Caco-2 (cell line): Measurements from ENCODE around the gene QSER1. TPM values are rescaled to one million over a fixed set of nuclear protein-coding genes. Genes with fewer than 3 reads are reported as not detected.

Experiments used
- BruUV-seq: library from RNA; stranded (reverse); fragments of 400-500 nt; replicated peaks from 2 replicates; lab custom pipeline; 2021; lab: Mats Ljungman, UMichigan
- CTCF ChIA-PET: fragments of 300-600 bp; sonication (Branson Sonifier 250); formaldehyde crosslinking; loops from one replicate; lab custom pipeline; 2022; ENCODE audit warnings: antibody characterized with exemption; lab: Charles Lee
- POLR2A ChIA-PET: fragments of 300-600 bp; sonication (Branson Sonifier 250); formaldehyde crosslinking; loops from one replicate; lab custom pipeline; 2022; ENCODE audit warnings: antibody characterized with exemption; lab: Charles Lee
- DNase-seq, 2 experiments: peaks; one replicate each; pipeline versions ENCODE4 v3.0.0 to v3.0.0-alpha.2; 2020 to 2022
- H3K27me3 ChIP-seq: replicated peaks from 2 replicates; pipeline ENCODE4 v1.6.0; 2011; ENCODE audit warnings: low read length; ENCODE audit not compliant: control insufficient read depth, insufficient read depth
- H3K36me3 ChIP-seq: 2 replicates; pipeline ENCODE4 v1.5.1; 2011; ENCODE audit warnings: low read length; ENCODE audit not compliant: control insufficient read depth, insufficient read depth
- H3K4me1 ChIP-seq: fragments of 250-450 bp; sonication (Bioruptor Pico); 2 replicates; pipeline ENCODE4 v1.5.1; 2020; ENCODE audit warnings: mild to moderate bottlenecking
- H3K4me3 ChIP-seq: 2 replicates; pipeline ENCODE4 v1.5.1; 2011; ENCODE audit warnings: low read depth, mild to moderate bottlenecking, control low read depth, low read length
- H3K9me3 ChIP-seq: fragments of 250-450 bp; sonication (Bioruptor Pico); 2 replicates; pipeline ENCODE4 v1.5.1; 2020; ENCODE audit warnings: mild to moderate bottlenecking, moderate library complexity
- H3K27ac Mint-ChIP-seq: one replicate; pipeline ENCODE4 v1.8.0; 2022; ENCODE audit warnings: mixed read lengths; ENCODE audit not compliant: unreplicated experiment
- H3K27me3 Mint-ChIP-seq: one replicate; pipeline ENCODE4 v1.8.0; 2022; ENCODE audit warnings: mixed read lengths; ENCODE audit not compliant: insufficient read depth, unreplicated experiment
- H3K36me3 Mint-ChIP-seq: one replicate; pipeline ENCODE4 v1.8.0; 2022; ENCODE audit warnings: mild to moderate bottlenecking, mixed read lengths; ENCODE audit not compliant: insufficient read depth, unreplicated experiment
- H3K4me1 Mint-ChIP-seq: one replicate; pipeline ENCODE4 v1.8.0; 2022; ENCODE audit warnings: low read depth, mixed read lengths; ENCODE audit not compliant: unreplicated experiment
- H3K4me3 Mint-ChIP-seq: one replicate; pipeline ENCODE4 v1.8.0; 2022; ENCODE audit warnings: mild to moderate bottlenecking, moderate library complexity, mixed read lengths; ENCODE audit not compliant: unreplicated experiment
- H3K9me3 Mint-ChIP-seq: one replicate; pipeline ENCODE4 v1.8.0; 2022; ENCODE audit warnings: mixed read lengths; ENCODE audit not compliant: unreplicated experiment
- intact Hi-C: fragments of 100-400 bp; cut with micrococcal nuclease; formaldehyde crosslinking; loops from one replicate; pipeline ENCODE4 v1.10.0; 2022; ENCODE audit not compliant: unreplicated experiment
- total RNA-seq: library from RNA; stranded (reverse); gene quantifications from 2 replicates; pipeline ENCODE4 v1.2.3, GENCODE V29; 2022
- TF ChIP-seq, protein P1 (sequence below), 2 experiments: fragments of 200-600 bp in 1 of 2; IDR thresholded peaks; 1 replicate in 1 of 2; 2 replicates in 1 of 2; pipeline versions ENCODE4 v1.5.1 to v1.8.0; 2011 to 2022; ENCODE audit warnings: antibody characterized with exemption in 1 of 2, control low read depth in 1 of 2, inconsistent platforms in 1 of 2, low read depth in 1 of 2, low read length in 1 of 2, mild to moderate bottlenecking in 1 of 2, moderate library complexity in 1 of 2; ENCODE audit not compliant: insufficient read depth in 1 of 2, severe bottlenecking in 1 of 2, unreplicated experiment in 1 of 2

Gene QSER1
- total RNA-seq, 1 experiment from 2014 or later = 45.0 TPM

DNA sequence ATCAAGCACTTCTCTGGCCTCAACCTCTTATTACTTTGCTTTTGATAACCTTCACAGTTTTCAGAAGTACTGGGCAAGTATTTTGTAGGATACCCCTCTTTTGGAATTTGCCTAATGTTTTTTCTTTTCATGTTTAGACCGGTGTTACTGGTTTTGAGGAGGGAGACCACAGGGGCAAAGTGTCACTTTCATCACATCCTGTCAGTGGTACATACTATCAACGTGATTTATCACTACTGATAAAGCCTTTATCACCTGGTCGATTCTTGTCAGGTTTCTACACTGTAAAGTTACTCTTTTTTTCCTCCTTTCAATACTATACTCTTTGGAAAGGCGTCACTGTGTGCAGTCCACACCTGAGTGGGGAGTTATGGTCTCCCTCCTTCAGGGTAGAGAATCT lies 26.7 kb downstream of the QSER1 start:
- Histone ChIP-seq H3K9me3 (no peaks in the 10 kb centered on the region), H3K36me3 (no peaks in the 10 kb centered on the region), H3K4me3 (no peak overlapping the region), H3K27me3 (no peaks in the 10 kb centered on the region), H3K4me1 (peaks cover 30% of the 10 kb centered on the region)
- POLR2A ChIA-PET = interaction anchor here (1.5 kb wide), 1 partner anchor 26 kb away, joined by 6 read pairs; the partner anchor contains the start of gene QSER1
- intact Hi-C loops = loop anchor here (1.0 to 2.0 kb wide), 2 partner anchors 17 to 25 kb away; no protein-coding TSS in a partner anchor
- Mint-ChIP-seq H3K27ac (peak overlapping the region; percentile 78), H3K4me1 (peaks cover 29% of the 10 kb centered on the region), H3K9me3 (no peaks in the 10 kb centered on the region), H3K4me3 (peak overlapping the region; percentile 38), H3K27me3 (no peaks in the 10 kb centered on the region), H3K36me3 (peaks cover 19% of the 10 kb centered on the region)
- CTCF ChIA-PET = no interaction called here
- peak; percentile 76 to 78 for DNase-seq
- TF ChIP-seq, protein P1, sequence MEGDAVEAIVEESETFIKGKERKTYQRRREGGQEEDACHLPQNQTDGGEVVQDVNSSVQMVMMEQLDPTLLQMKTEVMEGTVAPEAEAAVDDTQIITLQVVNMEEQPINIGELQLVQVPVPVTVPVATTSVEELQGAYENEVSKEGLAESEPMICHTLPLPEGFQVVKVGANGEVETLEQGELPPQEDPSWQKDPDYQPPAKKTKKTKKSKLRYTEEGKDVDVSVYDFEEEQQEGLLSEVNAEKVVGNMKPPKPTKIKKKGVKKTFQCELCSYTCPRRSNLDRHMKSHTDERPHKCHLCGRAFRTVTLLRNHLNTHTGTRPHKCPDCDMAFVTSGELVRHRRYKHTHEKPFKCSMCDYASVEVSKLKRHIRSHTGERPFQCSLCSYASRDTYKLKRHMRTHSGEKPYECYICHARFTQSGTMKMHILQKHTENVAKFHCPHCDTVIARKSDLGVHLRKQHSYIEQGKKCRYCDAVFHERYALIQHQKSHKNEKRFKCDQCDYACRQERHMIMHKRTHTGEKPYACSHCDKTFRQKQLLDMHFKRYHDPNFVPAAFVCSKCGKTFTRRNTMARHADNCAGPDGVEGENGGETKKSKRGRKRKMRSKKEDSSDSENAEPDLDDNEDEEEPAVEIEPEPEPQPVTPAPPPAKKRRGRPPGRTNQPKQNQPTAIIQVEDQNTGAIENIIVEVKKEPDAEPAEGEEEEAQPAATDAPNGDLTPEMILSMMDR (IDR thresholded peaks at IDR 0.05; ENCODE audit: insufficient read depth in 1 of 2, low read depth in 1 of 2, low read length in 1 of 2, severe bottlenecking in 1 of 2, unreplicated experiment in 1 of 2) = no peak
- no TSS peak for BruUV-seq

DNA sequence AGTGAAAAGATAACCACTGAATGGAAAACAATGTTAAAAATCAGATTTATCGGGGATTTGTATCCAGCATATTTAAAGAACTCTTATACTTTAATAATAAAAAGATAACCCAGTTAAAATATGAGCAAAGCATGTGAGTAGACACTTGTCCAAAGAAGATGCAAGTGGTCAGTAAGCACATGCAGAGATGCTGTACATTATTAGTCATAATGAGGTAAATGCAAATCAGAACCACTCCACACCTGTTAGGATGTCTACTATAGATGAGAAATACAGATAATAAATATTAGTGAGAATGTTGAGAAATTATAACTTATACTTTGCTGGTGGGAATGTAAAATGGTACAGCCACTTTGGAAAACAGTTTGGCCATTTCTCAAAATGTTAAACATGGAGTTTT lies 28.0 kb downstream of the QSER1 start:
- POLR2A ChIA-PET = no interaction called here
- no peaks in the 10 kb centered on the region for H3K9me3 ChIP-seq
- BruUV-seq = no TSS peak

GRCh38 chr11:32921204-32921603 lies 28.6 kb downstream of the QSER1 start:
- Mint-ChIP-seq H3K27ac (no peak overlapping the region), H3K4me3 (no peak overlapping the region), H3K27me3 (no peaks in the 10 kb centered on the region), H3K4me1 (peaks cover 29% of the 10 kb centered on the region), H3K36me3 (peaks cover 19% of the 10 kb centered on the region), H3K9me3 (no peaks in the 10 kb centered on the region)
- Histone ChIP-seq H3K4me3 (no peak overlapping the region), H3K9me3 (no peaks in the 10 kb centered on the region), H3K36me3 (no peaks in the 10 kb centered on the region), H3K4me1 (peaks cover 30% of the 10 kb centered on the region), H3K27me3 (no peaks in the 10 kb centered on the region)
- no peak for DNase-seq
- ChIA-PET CTCF (no interaction called here), POLR2A (no interaction called here)
- no TSS peak for BruUV-seq
- TF ChIP-seq, protein P1 (IDR thresholded peaks at IDR 0.05; ENCODE audit: insufficient read depth in 1 of 2, low read depth in 1 of 2, low read length in 1 of 2, severe bottlenecking in 1 of 2, unreplicated experiment in 1 of 2) = no peak
- intact Hi-C loops = no loop called here

More for the DNA sequence above, 28.0 kb downstream of the QSER1 start:
- intact Hi-C loops = no loop called here
- TF ChIP-seq, protein P1 (IDR thresholded peaks at IDR 0.05; ENCODE audit: insufficient read depth in 1 of 2, low read depth in 1 of 2, low read length in 1 of 2, severe bottlenecking in 1 of 2, unreplicated experiment in 1 of 2) = no peak
- no peak for DNase-seq
- H3K4me3 Mint-ChIP-seq = no peak overlapping the region
- H3K36me3 ChIP-seq = no peaks in the 10 kb centered on the region
- H3K27me3 Mint-ChIP-seq = no peaks in the 10 kb centered on the region
- peaks cover 19% of the 10 kb centered on the region for H3K36me3 Mint-ChIP-seq
- no peak overlapping the region for H3K27ac Mint-ChIP-seq
- no peaks in the 10 kb centered on the region for H3K9me3 Mint-ChIP-seq
- H3K4me1 Mint-ChIP-seq = peaks cover 29% of the 10 kb centered on the region
- H3K4me1 ChIP-seq = peaks cover 30% of the 10 kb centered on the region
- H3K27me3 ChIP-seq = no peaks in the 10 kb centered on the region
- H3K4me3 ChIP-seq = no peak overlapping the region
- CTCF ChIA-PET = no interaction called here
